HG03342 (cell line): ENCODE results near the gene CD72.
"Not testable (repeated sequence)": the region's sequence is repeated elsewhere in the genome, so short reads cannot be mapped to it uniquely, and the experiment has no call there.

Experiments used
- ATAC-seq: cut with Tn5 transposase; IDR thresholded peaks from one replicate; pipeline ENCODE4 v1.9.1; 2021; ENCODE audit warnings: mild to moderate bottlenecking, moderate library complexity; ENCODE audit not compliant: unreplicated experiment

CD72 gene

GRCh38 chr9:35598866-35599590, 19.2 kb downstream of the CD72 start:
- ATAC-seq, result no peak

- not testable (repeated sequence) for ATAC-seq
These were observed 21.3 kb downstream of the CD72 start for GRCh38 chr9:35596907-35597306.

GRCh38 chr9:35594471-35594870, 23.7 kb downstream of the CD72 start:
- no peak for ATAC-seq

- no peak for ATAC-seq
These were observed 24.6 kb downstream of the CD72 start for GRCh38 chr9:35593581-35593980.

GRCh38 chr9:35588506-35588905, 29.7 kb downstream of the CD72 start:
- not testable (repeated sequence) for ATAC-seq

- not testable (repeated sequence) for ATAC-seq
These were observed 33.5 kb downstream of the CD72 start for GRCh38 chr9:35584681-35585080.

- not testable (repeated sequence) for ATAC-seq
These were observed 34.7 kb downstream of the CD72 start for GRCh38 chr9:35583521-35583920.

- ATAC-seq, result not testable (repeated sequence)
These were observed 38.5 kb downstream of the CD72 start for GRCh38 chr9:35579659-35580227.

GRCh38 chr9:35579130-35579529, 39.1 kb downstream of the CD72 start:
- ATAC-seq, result no peak

GRCh38 chr9:35577486-35577885, 40.7 kb downstream of the CD72 start:
- ATAC-seq, result no peak

GRCh38 chr9:35575478-35575877, 42.7 kb downstream of the CD72 start:
- ATAC-seq, result no peak

GRCh38 chr9:35574578-35575122, 43.6 kb downstream of the CD72 start:
- no peak for ATAC-seq

- no peak for ATAC-seq
These were observed 47.3 kb downstream of the CD72 start for GRCh38 chr9:35570709-35571504.

- no peak for ATAC-seq
These were observed 49.0 kb downstream of the CD72 start for GRCh38 chr9:35569206-35569605.

- ATAC-seq, result no peak
These were observed 50.0 kb downstream of the CD72 start for GRCh38 chr9:35568196-35568595.

- ATAC-seq, result no peak
These were observed 51.8 kb downstream of the CD72 start for GRCh38 chr9:35566417-35566816.

- no peak for ATAC-seq
These were observed 53.6 kb downstream of the CD72 start for GRCh38 chr9:35564658-35565061.

GRCh38 chr9:35563791-35564197, 54.4 kb downstream of the CD72 start:
- no peak for ATAC-seq

- ATAC-seq, result no peak
These were observed 55.1 kb downstream of the CD72 start for GRCh38 chr9:35562895-35563780.

GRCh38 chr9:35561468-35562261, 56.5 kb downstream of the CD72 start:
- no peak for ATAC-seq
